Uterus (tissue), 2 donors: ENCODE data around the gene SBF2.

Experiments
- POLR2A ChIP-seq, 2 donors: fragments of 450-650 bp; IDR thresholded peaks; one replicate each; pipeline ENCODE4 v1.6.1; 2016; ENCODE audit warnings: antibody characterized with exemption in 2 of 2, mild to moderate bottlenecking in 1 of 2, moderate library complexity in 1 of 2
- TF ChIP-seq, protein P1 (sequence below), 4 experiments: fragments of 200-600 bp in 2 of 4; fragments of 450-650 bp in 2 of 4; sonication (generic) in 2 of 4; IDR thresholded peaks; one replicate each; pipeline ENCODE4 v1.5.1; 2016 to 2019; ENCODE audit warnings: antibody characterized with exemption in 4 of 4, mild to moderate bottlenecking in 2 of 4, moderate library complexity in 1 of 4

DNA sequence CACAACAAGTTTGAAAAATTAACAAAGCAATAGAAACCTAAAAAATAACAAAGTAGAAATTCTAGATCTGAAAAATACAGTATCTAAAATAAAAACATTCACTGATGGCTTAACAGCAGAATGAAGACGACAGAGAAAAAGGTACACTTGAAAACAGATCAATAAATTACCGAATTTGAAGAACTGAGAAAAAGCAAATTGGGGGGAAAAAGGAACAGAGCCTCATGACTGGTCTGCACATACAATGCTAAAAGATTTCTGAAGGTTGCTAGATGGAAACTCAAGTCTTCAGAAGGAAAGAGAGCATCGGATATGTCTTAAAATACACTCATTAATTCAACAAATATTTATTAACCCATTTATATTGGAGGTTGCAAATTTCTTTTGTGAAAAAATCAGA, 71.6 kb downstream of the SBF2 start:
- TF ChIP-seq, protein P1, sequence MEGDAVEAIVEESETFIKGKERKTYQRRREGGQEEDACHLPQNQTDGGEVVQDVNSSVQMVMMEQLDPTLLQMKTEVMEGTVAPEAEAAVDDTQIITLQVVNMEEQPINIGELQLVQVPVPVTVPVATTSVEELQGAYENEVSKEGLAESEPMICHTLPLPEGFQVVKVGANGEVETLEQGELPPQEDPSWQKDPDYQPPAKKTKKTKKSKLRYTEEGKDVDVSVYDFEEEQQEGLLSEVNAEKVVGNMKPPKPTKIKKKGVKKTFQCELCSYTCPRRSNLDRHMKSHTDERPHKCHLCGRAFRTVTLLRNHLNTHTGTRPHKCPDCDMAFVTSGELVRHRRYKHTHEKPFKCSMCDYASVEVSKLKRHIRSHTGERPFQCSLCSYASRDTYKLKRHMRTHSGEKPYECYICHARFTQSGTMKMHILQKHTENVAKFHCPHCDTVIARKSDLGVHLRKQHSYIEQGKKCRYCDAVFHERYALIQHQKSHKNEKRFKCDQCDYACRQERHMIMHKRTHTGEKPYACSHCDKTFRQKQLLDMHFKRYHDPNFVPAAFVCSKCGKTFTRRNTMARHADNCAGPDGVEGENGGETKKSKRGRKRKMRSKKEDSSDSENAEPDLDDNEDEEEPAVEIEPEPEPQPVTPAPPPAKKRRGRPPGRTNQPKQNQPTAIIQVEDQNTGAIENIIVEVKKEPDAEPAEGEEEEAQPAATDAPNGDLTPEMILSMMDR (IDR thresholded peaks at IDR 0.05), result no peak
- TF ChIP-seq POLR2A (IDR thresholded peaks at IDR 0.05), result no peak
